Middle frontal gyrus (tissue), 1 donor: ENCODE data around the gene LRRC73.
"Not testable (repeated sequence)": the region's sequence is repeated elsewhere in the genome, so short reads cannot be mapped to it uniquely, and the experiment has no call there.

Experiments used
- DNase-seq: peaks from one replicate; pipeline ENCODE4 v3.0.0-alpha.2; 2015; ENCODE audit warnings: low spot score; ENCODE audit errors: extremely low spot score

LRRC73 gene

GRCh38 chr6:43509984-43510826 lies at the start of gene LRRC73:
TSS of gene LRRC73 (minus strand) at chr6:43510346. CDS start at chr6:43509785, 561 bp downstream.
- peak; percentile 76 for DNase-seq

- DNase-seq, result no peak
These were observed 49.2 kb upstream of the LRRC73 start for GRCh38 chr6:43559328-43559727.

GRCh38 chr6:43557620-43558019 lies 47.5 kb upstream of the LRRC73 start:
- DNase-seq, result not testable (repeated sequence)

GRCh38 chr6:43547222-43547621 lies 37.1 kb upstream of the LRRC73 start:
- peak; percentile 5 for DNase-seq

GRCh38 chr6:43544461-43544860 lies 34.3 kb upstream of the LRRC73 start:
- DNase-seq, result no peak

- no peak for DNase-seq
These were observed 31.8 kb upstream of the LRRC73 start for GRCh38 chr6:43541774-43542471.

- no peak for DNase-seq
These were observed 30.4 kb upstream of the LRRC73 start for GRCh38 chr6:43540507-43540906.

GRCh38 chr6:43539409-43539808 lies 29.3 kb upstream of the LRRC73 start:
- not testable (repeated sequence) for DNase-seq

- DNase-seq, result not testable (repeated sequence)
These were observed 28.8 kb upstream of the LRRC73 start for GRCh38 chr6:43538986-43539385.

- no peak for DNase-seq
These were observed 22.1 kb upstream of the LRRC73 start for GRCh38 chr6:43532201-43532600.

- DNase-seq, result no peak
These were observed 14.4 kb upstream of the LRRC73 start for GRCh38 chr6:43524483-43524961.

- no peak for DNase-seq
These were observed 13.1 kb upstream of the LRRC73 start for GRCh38 chr6:43523284-43523683.

- no peak for DNase-seq
These were observed 12.6 kb upstream of the LRRC73 start for GRCh38 chr6:43522547-43523261.

- DNase-seq, result no peak
These were observed 11.7 kb upstream of the LRRC73 start for GRCh38 chr6:43521836-43522235.

GRCh38 chr6:43520097-43520496 lies 10.0 kb upstream of the LRRC73 start:
- no peak for DNase-seq

- no peak for DNase-seq
These were observed 7.6 kb upstream of the LRRC73 start for GRCh38 chr6:43517505-43518357.

- DNase-seq, result peak; percentile 97
These were observed 6.8 kb upstream of the LRRC73 start, which contains the start of the genes POLR1C and YIPF3 for GRCh38 chr6:43516697-43517504. TSS of gene POLR1C (plus strand) at chr6:43517089. CDS start at chr6:43517110, 21 bp downstream. TSS of gene YIPF3 (minus strand) at chr6:43516926. CDS start at chr6:43516807, 119 bp downstream.

- DNase-seq, result no peak
These were observed 6.2 kb upstream of the LRRC73 start for GRCh38 chr6:43516367-43516696.

- DNase-seq, result no peak
These were observed 5.7 kb upstream of the LRRC73 start for GRCh38 chr6:43515808-43516207.
